ENCODE results near the gene PPM1M.

PPM1M gene

DNA sequence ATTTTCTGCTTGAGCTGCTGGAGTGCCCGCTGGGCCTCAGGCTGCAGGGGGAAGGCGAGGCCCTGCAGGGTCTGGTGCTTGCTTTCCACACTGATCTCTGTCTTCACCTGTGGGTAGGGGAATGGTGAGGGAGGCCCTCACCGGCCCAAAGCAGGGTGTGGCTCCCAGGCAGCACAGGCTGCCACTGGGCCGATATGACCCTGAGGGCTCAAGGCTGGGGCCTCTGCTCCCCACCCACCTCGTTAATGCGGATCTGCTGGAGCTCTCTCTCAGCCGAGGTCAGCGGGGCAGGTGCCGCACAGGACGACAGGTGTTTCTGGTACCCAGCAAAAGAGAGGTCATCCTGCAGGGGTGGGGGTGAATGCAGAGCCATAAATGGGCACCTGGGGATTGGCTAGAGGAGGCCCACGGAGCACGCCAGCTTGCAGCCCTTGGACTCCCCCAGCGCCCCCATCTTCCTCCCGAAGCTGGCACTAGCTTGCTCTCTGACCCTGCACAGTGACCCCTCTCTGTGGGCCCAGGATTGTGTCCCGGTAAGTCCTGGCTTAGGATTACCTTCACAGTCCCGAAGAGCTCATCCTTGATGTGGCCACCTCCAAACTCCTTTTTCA, 14.6 kb upstream of the PPM1M start:
- no peaks in the 10 kb centered on the region for H3K27me3 ChIP-seq (replicated peaks; ENCODE audit: control insufficient read depth, insufficient read depth, low read length, poor library complexity, severe bottlenecking)
- H3K4me3 ChIP-seq (ENCODE audit: insufficient read depth, low read depth, low read length, poor library complexity, severe bottlenecking): no peak overlapping the region
- DNase-seq: no peak
- peaks cover 30% of the 10 kb centered on the region for H3K4me1 ChIP-seq (ENCODE audit: control insufficient read depth, insufficient read depth, low read length, poor library complexity, severe bottlenecking)
- H3K27ac ChIP-seq (ENCODE audit: insufficient read depth, low read length, poor library complexity, severe bottlenecking): no peak overlapping the region
- no peaks in the 10 kb centered on the region for H3K9me3 ChIP-seq (ENCODE audit: control insufficient read depth, low read length)
- H3K36me3 ChIP-seq (ENCODE audit: control insufficient read depth, insufficient read depth, low read length): peaks cover 54% of the 10 kb centered on the region

DNA sequence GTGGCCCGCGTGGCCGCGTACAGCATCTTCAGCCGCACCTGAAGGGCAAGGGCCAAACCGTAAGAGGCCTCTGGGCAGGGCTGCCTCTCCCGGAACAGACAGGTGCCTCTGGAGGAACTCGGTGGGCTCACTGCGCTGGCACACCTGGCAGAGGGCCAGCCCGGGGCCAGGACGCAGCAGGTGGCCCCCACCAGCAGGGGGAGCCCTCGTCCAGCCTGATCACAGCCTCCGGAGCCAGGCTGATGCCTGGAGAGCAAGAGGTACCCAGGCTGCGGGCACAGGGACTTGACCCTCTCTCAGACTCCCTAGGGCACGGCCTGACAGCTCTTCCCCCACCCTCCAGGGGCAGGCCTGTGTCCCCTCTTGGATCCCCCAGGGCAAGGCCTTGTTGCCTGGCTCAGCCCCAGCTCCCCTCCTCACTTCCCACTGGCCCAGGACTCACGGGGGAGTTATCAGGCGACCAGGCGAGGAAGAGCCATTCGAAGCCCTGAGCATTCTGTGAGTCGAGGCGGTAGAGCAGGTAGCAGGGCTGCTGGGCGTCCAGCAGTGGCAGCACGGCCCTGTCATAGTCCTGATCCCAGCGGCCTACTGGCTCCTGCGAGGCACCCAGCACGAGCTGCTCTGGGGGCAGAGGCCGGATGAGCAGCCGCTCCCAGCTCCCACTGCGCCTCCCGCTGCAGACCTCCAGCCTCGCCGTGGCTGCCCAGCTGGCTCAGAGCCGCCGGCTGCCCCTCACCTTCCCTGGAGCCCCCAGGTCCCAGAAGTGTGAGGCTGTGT, 13.9 kb upstream of the PPM1M start:
- Histone ChIP-seq H3K4me3 (ENCODE audit: insufficient read depth, low read depth, low read length, poor library complexity, severe bottlenecking) (no peak overlapping the region), H3K27ac (ENCODE audit: insufficient read depth, low read length, poor library complexity, severe bottlenecking) (peak overlapping the region; percentile 5), H3K27me3 (replicated peaks; ENCODE audit: control insufficient read depth, insufficient read depth, low read length, poor library complexity, severe bottlenecking) (no peaks in the 10 kb centered on the region), H3K9me3 (ENCODE audit: control insufficient read depth, low read length) (no peaks in the 10 kb centered on the region), H3K4me1 (ENCODE audit: control insufficient read depth, insufficient read depth, low read length, poor library complexity, severe bottlenecking) (peaks cover 28% of the 10 kb centered on the region), H3K36me3 (ENCODE audit: control insufficient read depth, insufficient read depth, low read length) (peaks cover 54% of the 10 kb centered on the region)
- DNase-seq: peak; percentile 71 to 85 (median 83)

DNA sequence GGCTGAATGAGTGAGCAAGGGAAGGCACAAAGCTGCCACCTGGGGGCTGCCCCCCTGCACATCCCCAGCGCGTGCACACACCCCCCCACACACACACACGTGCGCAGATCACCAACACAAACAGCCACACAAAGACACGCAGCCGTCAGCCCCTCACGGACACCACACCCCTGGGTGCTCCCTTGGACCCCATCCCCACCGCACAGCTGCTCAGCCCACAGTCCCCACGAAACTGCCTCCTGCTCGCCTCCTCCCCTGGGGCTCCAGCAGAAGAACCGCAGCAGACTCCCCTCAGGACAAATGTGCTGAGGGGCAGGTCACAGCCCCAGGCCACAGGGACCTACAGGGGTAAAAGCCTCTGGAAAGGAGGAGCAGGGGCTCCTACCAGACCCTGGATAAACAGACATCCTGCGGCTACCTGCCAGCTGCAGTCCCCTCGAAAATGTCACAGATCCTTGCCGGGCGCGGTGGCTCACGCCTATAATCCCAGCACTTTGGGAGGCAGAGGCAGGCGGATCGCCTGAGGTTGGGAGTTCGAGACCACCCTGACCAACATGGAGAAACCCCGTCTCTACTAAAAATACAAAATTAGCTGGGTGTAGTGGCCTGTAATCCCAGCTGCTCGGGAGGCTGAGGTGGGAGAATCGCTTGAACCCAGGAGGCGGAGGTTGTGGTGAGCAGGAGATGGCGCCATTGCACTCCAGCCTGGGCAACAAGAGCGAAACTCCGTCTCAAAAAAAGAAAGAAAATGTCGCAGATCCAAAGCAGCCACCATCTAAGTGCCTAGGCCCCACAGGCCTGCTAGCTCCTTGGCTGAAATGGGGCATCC, 13.1 kb upstream of the PPM1M start:
- Histone ChIP-seq H3K4me1 (ENCODE audit: control insufficient read depth, insufficient read depth, low read length, poor library complexity, severe bottlenecking) (peaks cover 35% of the 10 kb centered on the region), H3K27ac (ENCODE audit: insufficient read depth, low read length, poor library complexity, severe bottlenecking) (peak overlapping the region; percentile 42), H3K9me3 (ENCODE audit: control insufficient read depth, low read length) (no peaks in the 10 kb centered on the region), H3K27me3 (replicated peaks; ENCODE audit: control insufficient read depth, insufficient read depth, low read length, poor library complexity, severe bottlenecking) (no peaks in the 10 kb centered on the region), H3K36me3 (ENCODE audit: control insufficient read depth, insufficient read depth, low read length) (peaks cover 53% of the 10 kb centered on the region), H3K4me3 (ENCODE audit: insufficient read depth, low read depth, low read length, poor library complexity, severe bottlenecking) (no peak overlapping the region)
- no peak for DNase-seq

DNA sequence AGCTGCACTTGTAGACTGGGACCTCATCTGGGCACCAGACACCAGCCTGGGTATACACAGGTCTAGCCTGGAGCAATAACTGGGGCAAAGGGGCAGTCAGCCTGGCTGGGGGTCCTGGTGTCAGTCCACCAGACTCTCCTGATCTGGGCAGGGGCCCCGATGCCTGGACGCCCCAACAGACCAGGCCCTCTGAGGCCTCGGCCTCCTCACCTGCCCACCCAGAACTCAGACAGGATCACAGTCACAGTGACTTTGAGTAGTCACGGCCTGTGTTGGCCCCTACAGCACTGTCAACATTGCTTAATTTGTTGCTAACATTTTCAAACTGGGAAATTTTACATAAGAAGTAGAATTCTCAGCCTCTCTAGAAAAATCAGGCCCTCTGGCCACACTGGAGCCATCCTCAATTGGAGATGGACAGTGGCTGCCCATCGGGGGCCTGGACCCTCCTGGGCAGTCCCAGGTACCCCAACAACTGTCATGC, 12.4 kb upstream of the PPM1M start:
- Histone ChIP-seq H3K9me3 (ENCODE audit: control insufficient read depth, low read length) (no peaks in the 10 kb centered on the region), H3K27me3 (replicated peaks; ENCODE audit: control insufficient read depth, insufficient read depth, low read length, poor library complexity, severe bottlenecking) (no peaks in the 10 kb centered on the region), H3K4me3 (ENCODE audit: insufficient read depth, low read depth, low read length, poor library complexity, severe bottlenecking) (no peak overlapping the region), H3K4me1 (ENCODE audit: control insufficient read depth, insufficient read depth, low read length, poor library complexity, severe bottlenecking) (peaks cover 42% of the 10 kb centered on the region), H3K27ac (ENCODE audit: insufficient read depth, low read length, poor library complexity, severe bottlenecking) (peak overlapping the region; percentile 42), H3K36me3 (ENCODE audit: control insufficient read depth, insufficient read depth, low read length) (peaks cover 47% of the 10 kb centered on the region)
- no peak for DNase-seq

DNA sequence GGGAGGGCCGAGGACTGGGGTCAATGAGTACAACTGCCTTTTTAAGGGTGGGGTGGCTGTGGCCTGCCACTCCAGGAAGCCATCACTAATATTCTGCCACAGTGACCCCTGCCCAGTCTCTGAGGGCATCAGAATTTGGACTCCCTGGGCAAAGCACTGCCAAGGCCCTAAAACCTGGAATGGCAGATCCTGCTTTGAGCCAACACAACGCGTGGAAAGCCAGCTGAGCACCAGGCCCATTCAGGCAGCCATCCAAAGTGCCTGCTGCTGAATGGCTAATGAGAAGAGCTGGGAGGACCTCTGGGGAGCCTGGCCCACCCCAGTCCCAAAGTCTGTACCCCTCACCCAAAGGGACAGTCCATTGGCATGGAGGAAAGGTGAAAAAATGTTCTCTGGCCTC, 11.6 kb upstream of the PPM1M start:
- Histone ChIP-seq H3K4me3 (ENCODE audit: insufficient read depth, low read depth, low read length, poor library complexity, severe bottlenecking) (no peak overlapping the region), H3K27me3 (replicated peaks; ENCODE audit: control insufficient read depth, insufficient read depth, low read length, poor library complexity, severe bottlenecking) (no peaks in the 10 kb centered on the region), H3K4me1 (ENCODE audit: control insufficient read depth, insufficient read depth, low read length, poor library complexity, severe bottlenecking) (peaks cover 43% of the 10 kb centered on the region), H3K9me3 (ENCODE audit: control insufficient read depth, low read length) (no peaks in the 10 kb centered on the region), H3K27ac (ENCODE audit: insufficient read depth, low read length, poor library complexity, severe bottlenecking) (peak overlapping the region; percentile 16), H3K36me3 (ENCODE audit: control insufficient read depth, insufficient read depth, low read length) (peaks cover 39% of the 10 kb centered on the region)
- DNase-seq: no peak

DNA sequence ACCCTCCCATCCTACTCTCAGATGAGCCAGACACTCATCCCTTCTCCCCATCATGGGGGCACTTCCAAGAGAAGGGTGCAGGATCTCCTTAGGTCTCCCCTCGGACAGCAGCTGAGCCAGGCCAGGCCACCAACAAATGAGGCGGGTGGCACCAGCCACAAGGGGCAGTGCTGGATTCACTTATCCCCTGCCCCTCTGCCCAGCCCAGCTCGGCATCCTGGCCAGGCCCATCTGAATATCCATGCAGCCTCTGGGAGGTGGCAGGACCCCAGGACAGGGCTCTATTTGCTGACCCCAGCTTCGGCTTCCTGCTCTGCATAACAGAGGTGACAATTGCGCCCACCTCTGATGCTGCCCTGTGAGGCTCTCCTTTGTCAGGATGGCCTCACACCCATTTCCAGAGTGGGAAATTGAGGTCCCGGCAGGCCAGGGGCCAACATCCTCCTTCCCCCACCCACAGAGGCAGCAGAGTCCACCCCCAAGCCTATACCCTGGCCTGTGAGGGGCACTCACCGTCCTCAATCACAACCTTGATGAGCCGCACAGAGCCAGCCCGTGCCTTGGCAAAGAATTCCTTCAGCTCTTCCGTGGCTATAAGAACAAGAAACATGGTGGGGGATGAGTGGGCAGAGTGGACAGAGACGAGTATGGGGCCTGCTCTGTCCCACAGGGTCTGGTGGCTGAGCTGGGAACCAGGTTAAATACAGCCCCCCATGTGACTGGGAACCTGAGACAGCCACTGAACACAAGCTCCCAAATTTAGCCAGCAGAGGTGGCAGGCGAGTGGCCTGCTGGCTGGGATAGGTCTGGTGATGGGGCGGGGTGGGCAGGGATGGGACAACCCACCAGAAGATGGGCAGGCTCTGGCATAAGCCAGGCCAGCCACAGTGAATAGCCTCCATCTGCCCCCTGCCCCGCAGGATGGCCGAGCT, 10.8 kb upstream of the PPM1M start:
- Histone ChIP-seq H3K36me3 (ENCODE audit: control insufficient read depth, insufficient read depth, low read length) (peaks cover 31% of the 10 kb centered on the region), H3K9me3 (ENCODE audit: control insufficient read depth, low read length) (no peaks in the 10 kb centered on the region), H3K4me1 (ENCODE audit: control insufficient read depth, insufficient read depth, low read length, poor library complexity, severe bottlenecking) (peaks cover 44% of the 10 kb centered on the region), H3K27me3 (replicated peaks; ENCODE audit: control insufficient read depth, insufficient read depth, low read length, poor library complexity, severe bottlenecking) (no peaks in the 10 kb centered on the region), H3K4me3 (ENCODE audit: insufficient read depth, low read depth, low read length, poor library complexity, severe bottlenecking) (no peak overlapping the region), H3K27ac (ENCODE audit: insufficient read depth, low read length, poor library complexity, severe bottlenecking) (peak overlapping the region; percentile 16)
- DNase-seq: no peak

DNA sequence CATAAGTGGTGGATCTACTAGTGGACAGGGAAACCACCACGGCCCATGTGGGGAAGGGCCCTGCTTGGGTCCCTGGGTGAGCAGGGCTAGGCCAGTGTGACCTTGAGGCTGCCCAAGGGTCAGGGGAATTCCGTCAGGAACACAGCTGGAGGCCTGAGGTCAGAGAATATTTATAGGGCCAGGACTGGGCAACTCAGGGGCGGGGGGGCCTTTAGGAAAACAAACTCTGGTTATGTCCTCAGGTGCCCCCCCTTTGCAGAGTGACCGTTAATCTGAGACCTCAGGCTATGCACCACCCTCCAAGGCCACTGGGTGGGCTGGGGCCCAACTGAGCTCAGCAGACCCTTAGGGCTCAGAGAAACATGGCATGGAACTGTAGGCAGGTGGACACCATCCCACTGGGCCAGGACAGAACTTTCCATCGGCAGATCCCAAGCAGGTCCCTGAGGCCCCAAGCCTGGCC, 9.1 kb upstream of the PPM1M start:
- Histone ChIP-seq H3K9me3 (ENCODE audit: control insufficient read depth, low read length) (no peaks in the 10 kb centered on the region), H3K27me3 (replicated peaks; ENCODE audit: control insufficient read depth, insufficient read depth, low read length, poor library complexity, severe bottlenecking) (no peaks in the 10 kb centered on the region), H3K27ac (ENCODE audit: insufficient read depth, low read length, poor library complexity, severe bottlenecking) (peak overlapping the region; percentile 95), H3K4me1 (ENCODE audit: control insufficient read depth, insufficient read depth, low read length, poor library complexity, severe bottlenecking) (peaks cover 58% of the 10 kb centered on the region), H3K4me3 (ENCODE audit: insufficient read depth, low read depth, low read length, poor library complexity, severe bottlenecking) (no peak overlapping the region), H3K36me3 (ENCODE audit: control insufficient read depth, insufficient read depth, low read length) (peaks cover 14% of the 10 kb centered on the region)
- no peak for DNase-seq

DNA sequence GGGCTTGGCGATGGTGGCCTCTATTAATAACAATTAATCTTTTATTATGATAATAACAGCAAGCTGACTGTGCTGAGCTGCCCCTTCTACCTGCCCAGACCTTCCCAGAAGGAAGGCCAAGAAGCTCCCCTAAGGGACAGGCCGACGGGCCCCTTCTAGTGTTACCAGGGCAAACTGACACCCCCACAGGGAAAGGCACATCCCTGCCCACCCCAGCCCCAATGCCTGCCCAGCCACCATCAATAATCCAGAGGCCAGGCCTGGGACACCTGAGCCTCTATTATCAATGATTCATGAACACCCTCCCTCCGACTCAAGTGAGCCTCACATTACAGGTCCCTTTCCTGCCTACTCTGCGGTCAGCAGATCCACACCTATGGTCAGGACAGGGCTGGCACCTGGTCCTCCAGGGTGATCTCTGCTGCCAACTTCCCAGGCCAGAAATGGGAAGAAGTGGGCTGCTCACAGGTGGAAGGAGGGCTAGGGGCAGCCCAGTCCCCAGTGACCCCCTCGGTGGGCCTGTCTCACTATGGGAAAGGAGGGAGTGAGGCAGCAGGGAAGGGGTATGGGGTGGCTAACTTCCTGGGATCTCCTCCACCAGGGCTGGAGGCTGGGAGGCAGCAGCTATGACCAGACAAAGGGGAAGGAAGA, 8.4 kb upstream of the PPM1M start:
- Histone ChIP-seq H3K4me1 (ENCODE audit: control insufficient read depth, insufficient read depth, low read length, poor library complexity, severe bottlenecking) (peaks cover 53% of the 10 kb centered on the region), H3K9me3 (ENCODE audit: control insufficient read depth, low read length) (no peaks in the 10 kb centered on the region), H3K36me3 (ENCODE audit: control insufficient read depth, insufficient read depth, low read length) (peaks cover 14% of the 10 kb centered on the region), H3K27me3 (replicated peaks; ENCODE audit: control insufficient read depth, insufficient read depth, low read length, poor library complexity, severe bottlenecking) (no peaks in the 10 kb centered on the region), H3K4me3 (ENCODE audit: insufficient read depth, low read depth, low read length, poor library complexity, severe bottlenecking) (peak overlapping the region; percentile 89), H3K27ac (ENCODE audit: insufficient read depth, low read length, poor library complexity, severe bottlenecking) (peak overlapping the region; percentile 95)
- DNase-seq: no peak

DNA sequence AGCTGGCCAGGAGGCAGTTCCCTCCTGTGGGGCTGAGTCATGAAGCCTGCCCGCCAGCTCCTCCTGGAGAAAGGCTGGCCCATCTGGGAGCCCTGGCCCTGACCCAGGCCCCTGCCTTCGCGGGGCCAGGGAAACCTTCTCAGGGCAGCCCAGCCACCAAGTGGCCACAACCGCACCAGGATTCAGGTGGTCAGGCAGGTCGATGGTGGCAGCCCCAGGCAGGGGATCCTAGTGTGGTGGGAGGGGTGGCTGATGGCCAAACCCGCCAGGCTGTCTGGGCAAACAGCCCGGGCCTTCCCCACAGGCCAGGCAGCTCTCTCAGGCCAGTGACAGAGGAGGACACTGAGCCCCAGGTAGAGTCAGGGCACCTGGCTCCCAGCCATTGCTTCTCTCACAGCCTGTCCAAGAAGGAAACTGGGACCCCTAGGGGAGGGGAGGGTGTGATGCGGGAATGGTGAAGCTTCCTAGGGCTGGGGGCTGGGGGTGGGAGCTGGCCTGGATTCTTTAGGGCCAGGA, 7.8 kb upstream of the PPM1M start:
- Histone ChIP-seq H3K36me3 (ENCODE audit: control insufficient read depth, insufficient read depth, low read length) (peaks cover 14% of the 10 kb centered on the region), H3K4me3 (ENCODE audit: insufficient read depth, low read depth, low read length, poor library complexity, severe bottlenecking) (peak overlapping the region; percentile 89), H3K27ac (ENCODE audit: insufficient read depth, low read length, poor library complexity, severe bottlenecking) (peak overlapping the region; percentile 95), H3K27me3 (replicated peaks; ENCODE audit: control insufficient read depth, insufficient read depth, low read length, poor library complexity, severe bottlenecking) (no peaks in the 10 kb centered on the region), H3K4me1 (ENCODE audit: control insufficient read depth, insufficient read depth, low read length, poor library complexity, severe bottlenecking) (peaks cover 52% of the 10 kb centered on the region), H3K9me3 (ENCODE audit: control insufficient read depth, low read length) (no peaks in the 10 kb centered on the region)
- no peak for DNase-seq
